Measurements from ENCODE around the gene MYD88.
A peak's percentile ranks its signal among the peaks of the same experiment; 100 is the strongest.

MYD88 gene

GRCh38 chr3:38112378-38112761 lies 26.1 kb upstream of the MYD88 start:
- DNase-seq (ENCODE audit: low read depth in 2 of 2): no peak

- no peak for DNase-seq (ENCODE audit: low read depth in 2 of 2)
Measured at GRCh38 chr3:38114052-38114874, 24.2 kb upstream of the MYD88 start.

- DNase-seq (ENCODE audit: low read depth in 2 of 2): no peak
Measured at GRCh38 chr3:38114875-38115644, 23.4 kb upstream of the MYD88 start.

- no peak for DNase-seq (ENCODE audit: low read depth in 2 of 2)
Measured at GRCh38 chr3:38115645-38116427, 22.6 kb upstream of the MYD88 start.

GRCh38 chr3:38116471-38117162 lies 21.8 kb upstream of the MYD88 start:
- DNase-seq (ENCODE audit: low read depth in 2 of 2): no peak

GRCh38 chr3:38117163-38117716 lies 21.2 kb upstream of the MYD88 start:
- no peak for DNase-seq (ENCODE audit: low read depth in 2 of 2)

GRCh38 chr3:38117748-38118420 lies 20.6 kb upstream of the MYD88 start:
- DNase-seq (ENCODE audit: low read depth in 2 of 2): peak; percentile 40 to 55

GRCh38 chr3:38118421-38119247 lies 19.8 kb upstream of the MYD88 start:
- DNase-seq (ENCODE audit: low read depth in 2 of 2): no peak

- no peak for DNase-seq (ENCODE audit: low read depth in 2 of 2)
Measured at GRCh38 chr3:38119248-38119544, 19.3 kb upstream of the MYD88 start.

GRCh38 chr3:38119821-38120692 lies 18.4 kb upstream of the MYD88 start:
- DNase-seq (ENCODE audit: low read depth in 2 of 2): no peak

- DNase-seq (ENCODE audit: low read depth in 2 of 2): no peak
Measured at GRCh38 chr3:38120693-38121450, 17.6 kb upstream of the MYD88 start.

GRCh38 chr3:38121451-38121831 lies 17.0 kb upstream of the MYD88 start:
- no peak for DNase-seq (ENCODE audit: low read depth in 2 of 2)

GRCh38 chr3:38121832-38122461 lies 16.5 kb upstream of the MYD88 start:
- no peak for DNase-seq (ENCODE audit: low read depth in 2 of 2)

- DNase-seq (ENCODE audit: low read depth in 2 of 2): no peak
Measured at GRCh38 chr3:38122712-38123290, 15.7 kb upstream of the MYD88 start.

GRCh38 chr3:38124324-38125122 lies 13.9 kb upstream of the MYD88 start:
- DNase-seq (ENCODE audit: low read depth in 2 of 2): no peak

GRCh38 chr3:38125305-38126120 lies 12.9 kb upstream of the MYD88 start:
- no peak for DNase-seq (ENCODE audit: low read depth in 2 of 2)

Data from stimulated activated CD8-positive, alpha-beta memory T cell treated with anti-CD3 and anti-CD28 coated beads, Interleukin-15, amount 100 ng/mL, for 48 hours (primary cell).